Colonic mucosa (tissue), 4 donors: Measurements from ENCODE around the gene CALHM1. TPM values are rescaled to one million over a fixed set of nuclear protein-coding genes. Genes with fewer than 3 reads are reported as not detected.
"Not testable (repeated sequence)": the region's sequence is repeated elsewhere in the genome, so short reads cannot be mapped to it uniquely, and the experiment has no call there.

Experiments
- DNase-seq: peaks from one replicate; pipeline ENCODE4 v3.0.0-alpha.2; 2020
- H3K27ac ChIP-seq: fragments of 200-600 bp; one replicate; pipeline ENCODE4 v1.8.0; 2021
- H3K27me3 ChIP-seq: fragments of 200-600 bp; one replicate; pipeline ENCODE4 v1.8.0; 2021
- H3K36me3 ChIP-seq: fragments of 200-600 bp; one replicate; pipeline ENCODE4 v1.8.0; 2021
- H3K4me1 ChIP-seq: fragments of 200-600 bp; one replicate; pipeline ENCODE4 v1.8.0; 2021; ENCODE audit warnings: mild to moderate bottlenecking
- H3K4me3 ChIP-seq: fragments of 200-600 bp; one replicate; pipeline ENCODE4 v1.8.0; 2021
- H3K9ac ChIP-seq, 2 donors: one replicate each; pipeline ENCODE4 v1.7.0; 2013; ENCODE audit warnings: control low read depth in 2 of 2, low read depth in 2 of 2, low read length in 2 of 2
- H3K9me3 ChIP-seq: fragments of 200-600 bp; one replicate; pipeline ENCODE4 v1.8.0; 2021
- intact Hi-C: fragments of 100-400 bp; cut with DNase I; formaldehyde crosslinking; loops from one replicate; pipeline ENCODE4 v1.14.1; 2022
- total RNA-seq, 2 donors: library from RNA; stranded (reverse); fragmentation: NEBNext Ultra II Directional in 1 of 2; extraction: Animal tissue kit (Norgen Biotek cat#: 25700) in 1 of 2; gene quantifications; one replicate each; pipeline ENCODE4 v1.2.1, GENCODE V29; 2021
- TF ChIP-seq, protein P1 (sequence below): fragments of 200-600 bp; IDR thresholded peaks from one replicate; pipeline ENCODE4 v1.8.0; 2022; ENCODE audit warnings: antibody characterized with exemption, mild to moderate bottlenecking
- donor health status: healthy.
- donor health status: DM: no; HTN: no; CAD: no.
- donor health status: DM: no; HTN: no; CAD: no.

The CALHM1 gene
- total RNA-seq, 2 donors from 2014 or later = not detected

GRCh38 chr10:103491729-103492364, 33.1 kb upstream of the CALHM1 start:
- H3K27me3 ChIP-seq = peaks cover 29% of the 10 kb centered on the region
- no peaks in the 10 kb centered on the region for H3K9me3 ChIP-seq
- DNase-seq = no peak
- H3K27ac ChIP-seq = no peak overlapping the region
- H3K4me1 ChIP-seq = no peaks in the 10 kb centered on the region
- H3K4me3 ChIP-seq = no peak overlapping the region
- H3K36me3 ChIP-seq = no peaks in the 10 kb centered on the region
- intact Hi-C loops = no loop called here
- H3K9ac ChIP-seq = no peak overlapping the region
- TF ChIP-seq, protein P1, sequence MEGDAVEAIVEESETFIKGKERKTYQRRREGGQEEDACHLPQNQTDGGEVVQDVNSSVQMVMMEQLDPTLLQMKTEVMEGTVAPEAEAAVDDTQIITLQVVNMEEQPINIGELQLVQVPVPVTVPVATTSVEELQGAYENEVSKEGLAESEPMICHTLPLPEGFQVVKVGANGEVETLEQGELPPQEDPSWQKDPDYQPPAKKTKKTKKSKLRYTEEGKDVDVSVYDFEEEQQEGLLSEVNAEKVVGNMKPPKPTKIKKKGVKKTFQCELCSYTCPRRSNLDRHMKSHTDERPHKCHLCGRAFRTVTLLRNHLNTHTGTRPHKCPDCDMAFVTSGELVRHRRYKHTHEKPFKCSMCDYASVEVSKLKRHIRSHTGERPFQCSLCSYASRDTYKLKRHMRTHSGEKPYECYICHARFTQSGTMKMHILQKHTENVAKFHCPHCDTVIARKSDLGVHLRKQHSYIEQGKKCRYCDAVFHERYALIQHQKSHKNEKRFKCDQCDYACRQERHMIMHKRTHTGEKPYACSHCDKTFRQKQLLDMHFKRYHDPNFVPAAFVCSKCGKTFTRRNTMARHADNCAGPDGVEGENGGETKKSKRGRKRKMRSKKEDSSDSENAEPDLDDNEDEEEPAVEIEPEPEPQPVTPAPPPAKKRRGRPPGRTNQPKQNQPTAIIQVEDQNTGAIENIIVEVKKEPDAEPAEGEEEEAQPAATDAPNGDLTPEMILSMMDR = no peak

GRCh38 chr10:103490986-103491314, 32.2 kb upstream of the CALHM1 start:
- Histone ChIP-seq H3K9ac (no peak overlapping the region), H3K27me3 (peaks cover 29% of the 10 kb centered on the region), H3K9me3 (no peaks in the 10 kb centered on the region), H3K4me1 (no peaks in the 10 kb centered on the region), H3K4me3 (no peak overlapping the region), H3K27ac (no peak overlapping the region), H3K36me3 (no peaks in the 10 kb centered on the region)
- DNase-seq = no peak
- intact Hi-C loops = no loop called here
- TF ChIP-seq, protein P1 = no peak

DNA sequence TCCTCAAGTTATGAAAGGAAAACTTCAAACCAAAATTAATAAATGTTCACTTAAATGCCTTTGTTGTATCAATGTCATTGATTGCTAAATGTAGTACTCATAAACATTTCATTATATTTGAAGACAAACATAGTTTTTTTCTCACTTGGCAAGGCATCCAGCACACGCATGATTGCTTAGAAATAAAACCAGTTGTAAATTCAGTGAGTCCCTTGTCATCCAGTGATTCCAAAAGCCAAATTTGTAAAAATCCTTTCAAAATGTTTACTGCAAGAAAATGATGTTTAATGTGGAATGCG, 28.7 kb upstream of the CALHM1 start:
- intact Hi-C loops = no loop called here
- Histone ChIP-seq H3K9me3 (no peaks in the 10 kb centered on the region), H3K4me1 (no peaks in the 10 kb centered on the region), H3K27me3 (no peaks in the 10 kb centered on the region), H3K9ac (no peak overlapping the region), H3K4me3 (no peak overlapping the region), H3K36me3 (no peaks in the 10 kb centered on the region), H3K27ac (no peak overlapping the region)
- no peak for DNase-seq
- TF ChIP-seq, protein P1 = no peak

GRCh38 chr10:103486635-103487409, 28.1 kb upstream of the CALHM1 start:
- H3K27ac ChIP-seq, H3K4me3 ChIP-seq, DNase-seq, H3K27me3 ChIP-seq, H3K9ac ChIP-seq, H3K9me3 ChIP-seq, H3K36me3 ChIP-seq, intact Hi-C loops, H3K4me1 ChIP-seq: not testable (repeated sequence)

DNA sequence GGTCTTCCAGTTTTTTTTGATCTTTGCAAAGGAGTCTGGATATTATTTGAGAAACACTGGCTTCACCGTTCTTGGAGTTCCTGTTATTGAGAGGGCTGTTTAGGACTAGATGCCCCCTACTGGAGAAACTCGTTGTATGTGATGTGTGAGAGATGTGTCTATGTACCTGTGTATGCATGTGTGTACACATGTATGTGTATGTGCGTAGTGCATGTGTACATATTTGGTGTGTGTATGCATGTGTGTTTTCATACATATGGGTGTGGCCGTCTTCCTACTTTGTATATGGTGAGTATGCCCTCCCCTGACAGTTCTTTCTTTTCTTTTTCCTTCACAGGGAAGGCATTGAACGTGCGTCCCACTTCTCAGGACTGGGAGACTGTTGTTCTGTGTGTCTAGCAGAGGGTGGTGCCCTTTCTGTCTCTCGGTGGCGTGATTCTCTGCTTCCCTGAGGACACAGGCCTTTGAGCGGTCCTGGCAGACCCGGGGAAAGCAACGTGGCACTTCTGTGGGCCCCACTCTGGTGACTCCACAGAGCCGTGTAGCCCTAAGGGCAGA, 23.4 kb upstream of the CALHM1 start:
- H3K27ac ChIP-seq = no peak overlapping the region
- H3K27me3 ChIP-seq = no peaks in the 10 kb centered on the region
- no peak overlapping the region for H3K4me3 ChIP-seq
- DNase-seq = peak; percentile 44
- TF ChIP-seq, protein P1 = peak; percentile 44
- no peaks in the 10 kb centered on the region for H3K36me3 ChIP-seq
- H3K9ac ChIP-seq = no peak overlapping the region
- H3K9me3 ChIP-seq = no peaks in the 10 kb centered on the region
- intact Hi-C loops = loop anchor here (2.0 kb wide), 1 partner anchor 63 kb away; no protein-coding TSS in a partner anchor
- no peaks in the 10 kb centered on the region for H3K4me1 ChIP-seq

DNA sequence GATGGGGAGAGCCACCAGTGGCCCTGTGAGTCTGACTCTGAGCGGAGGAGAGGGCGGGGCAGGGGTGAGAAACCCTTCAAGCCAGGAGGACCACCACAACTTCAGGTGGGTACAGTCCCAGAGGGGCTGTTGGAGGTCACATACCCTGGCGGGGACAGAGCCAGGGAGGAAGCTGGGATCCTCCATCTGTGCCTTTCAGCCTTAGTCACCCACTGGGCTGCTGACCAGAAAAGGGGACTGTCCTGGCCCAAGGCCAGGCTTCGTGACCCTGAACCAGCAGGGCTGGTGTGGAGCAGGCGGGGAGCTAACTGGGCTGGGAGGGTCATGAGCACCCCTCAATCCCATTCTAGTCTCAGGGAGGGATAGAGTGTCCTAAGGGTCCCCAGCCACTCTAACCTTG, 21.8 kb upstream of the CALHM1 start:
- Histone ChIP-seq H3K9me3 (no peaks in the 10 kb centered on the region), H3K27me3 (no peaks in the 10 kb centered on the region), H3K27ac (no peak overlapping the region), H3K36me3 (no peaks in the 10 kb centered on the region), H3K4me3 (no peak overlapping the region), H3K4me1 (no peaks in the 10 kb centered on the region), H3K9ac (no peak overlapping the region)
- DNase-seq = no peak
- TF ChIP-seq, protein P1 = no peak
- intact Hi-C loops = no loop called here
